Uterus (tissue), 2 donors: ENCODE data around the gene TXK.

Experiments used
- CTCF ChIP-seq, 4 experiments: fragments of 200-600 bp in 2 of 4; fragments of 450-650 bp in 2 of 4; sonication (generic) in 2 of 4; IDR thresholded peaks; one replicate each; pipeline ENCODE4 v1.5.1; 2016 to 2019; ENCODE audit warnings: antibody characterized with exemption in 4 of 4, mild to moderate bottlenecking in 2 of 4, moderate library complexity in 1 of 4
- POLR2A ChIP-seq, 2 donors: fragments of 450-650 bp; IDR thresholded peaks; one replicate each; pipeline ENCODE4 v1.6.1; 2016; ENCODE audit warnings: antibody characterized with exemption in 2 of 2, mild to moderate bottlenecking in 1 of 2, moderate library complexity in 1 of 2

GRCh38 chr4:48100256-48100655 is 33.8 kb downstream of the TXK start:
- TF ChIP-seq POLR2A (IDR thresholded peaks at IDR 0.05) (no peak), CTCF (IDR thresholded peaks at IDR 0.05) (no peak)
